Stimulated activated CD4-positive, alpha-beta T cell treated with anti-CD3 and anti-CD28 coated beads, Interleukin-4, amount 100 ng/mL, for 1 hour (primary cell): ENCODE data around the gene RALGAPB.

Source experiments
- DNase-seq: peaks from one replicate; pipeline ENCODE4 v3.0.0-alpha.2; 2020

RALGAPB gene

DNA sequence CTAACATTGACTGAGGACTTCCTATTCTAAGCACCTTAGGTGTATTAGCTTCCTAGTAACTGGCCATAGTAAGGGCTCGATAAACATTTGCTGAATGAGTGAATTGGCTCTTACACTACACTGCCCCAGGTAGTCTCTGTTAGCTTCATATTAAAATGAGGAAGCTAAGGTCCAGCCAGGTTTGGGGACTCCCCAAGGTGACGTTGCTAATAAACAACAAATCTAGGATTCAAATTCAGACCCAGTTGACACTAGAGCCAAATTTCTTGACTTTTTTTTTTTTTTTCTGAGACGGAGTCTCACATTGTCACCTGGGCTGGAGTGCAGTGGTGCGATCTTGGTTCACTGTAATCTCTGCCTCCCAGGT, 145.2 kb downstream of the RALGAPB start:
- no peak for DNase-seq

DNA sequence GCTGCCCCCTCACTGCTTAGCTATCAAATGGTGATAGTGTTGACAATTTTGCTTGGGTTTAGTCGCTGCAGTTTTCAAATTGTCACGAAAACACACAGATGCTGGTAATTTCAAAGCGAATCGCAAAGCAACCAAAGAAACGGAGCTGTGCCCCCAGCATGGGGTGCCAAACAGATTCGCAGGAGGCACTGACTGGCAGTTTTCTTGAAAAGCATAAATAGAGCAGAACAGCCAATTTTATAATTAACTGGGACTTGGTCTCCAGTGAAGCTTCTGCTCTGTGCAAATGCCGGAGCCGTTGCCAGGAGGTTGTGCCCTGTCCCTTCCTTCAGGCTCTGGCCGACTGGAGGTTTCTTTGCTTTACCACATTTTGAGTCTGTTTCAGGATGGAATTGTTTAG, 147.8 kb downstream of the RALGAPB start:
- no peak for DNase-seq

DNA sequence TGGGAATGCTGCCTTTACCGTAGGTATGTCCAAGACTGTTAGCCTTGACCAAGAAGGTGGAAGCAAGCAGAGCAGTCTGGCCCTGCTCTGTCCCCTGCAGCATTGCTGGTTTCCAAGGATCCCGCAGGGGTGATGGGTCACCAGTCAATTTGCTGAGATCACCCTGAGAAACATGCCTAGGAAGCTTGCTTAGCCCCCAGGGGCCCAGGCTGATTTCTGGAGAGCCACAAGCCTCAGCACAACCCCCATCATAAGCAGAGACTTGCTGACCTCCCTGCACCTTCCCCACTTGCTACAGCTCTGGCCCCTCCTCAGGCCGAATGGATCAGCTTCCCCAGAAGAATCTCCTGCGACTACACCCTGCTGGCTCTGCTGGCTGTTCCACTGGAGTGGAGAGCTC, 150.4 kb downstream of the RALGAPB start:
- no peak for DNase-seq

DNA sequence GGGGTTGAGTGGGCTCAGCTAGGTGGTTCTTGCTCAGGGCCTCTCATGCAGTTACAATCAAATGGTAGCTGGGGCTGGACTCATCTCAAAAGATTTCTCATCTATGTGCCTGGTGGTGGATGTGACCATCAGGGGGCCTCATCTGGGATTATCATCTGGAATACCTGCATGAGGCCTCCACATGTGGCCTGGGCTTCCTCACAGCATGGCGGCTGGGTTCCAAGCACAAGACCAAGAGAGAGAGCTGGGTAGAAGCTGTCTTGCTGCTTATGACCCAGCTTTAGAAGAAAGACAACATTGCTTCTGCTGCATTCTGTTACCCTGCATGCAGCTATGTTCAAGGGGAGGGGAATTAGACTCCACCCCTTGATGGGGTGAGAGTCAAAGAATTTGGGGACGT, 151.4 kb downstream of the RALGAPB start:
- DNase-seq: no peak

DNA sequence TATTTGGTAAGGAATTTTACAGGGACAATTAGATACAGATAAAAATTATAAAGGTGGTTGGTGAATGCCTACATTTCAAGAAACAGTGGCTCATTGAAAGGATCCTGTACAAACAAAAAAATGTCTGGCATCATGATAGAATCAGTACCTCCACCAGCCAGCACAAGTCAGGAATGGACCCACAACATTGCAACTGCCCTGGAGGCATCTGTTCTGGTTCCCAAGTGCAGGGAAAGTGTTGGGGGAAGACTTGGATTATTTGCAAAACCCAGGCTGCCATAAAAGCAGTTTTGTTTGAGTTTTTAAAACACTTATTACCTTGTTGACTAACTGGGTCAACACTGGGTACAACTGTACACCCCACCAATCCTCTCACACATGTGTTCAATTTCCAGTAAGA, 153.3 kb downstream of the RALGAPB start:
- DNase-seq: no peak

DNA sequence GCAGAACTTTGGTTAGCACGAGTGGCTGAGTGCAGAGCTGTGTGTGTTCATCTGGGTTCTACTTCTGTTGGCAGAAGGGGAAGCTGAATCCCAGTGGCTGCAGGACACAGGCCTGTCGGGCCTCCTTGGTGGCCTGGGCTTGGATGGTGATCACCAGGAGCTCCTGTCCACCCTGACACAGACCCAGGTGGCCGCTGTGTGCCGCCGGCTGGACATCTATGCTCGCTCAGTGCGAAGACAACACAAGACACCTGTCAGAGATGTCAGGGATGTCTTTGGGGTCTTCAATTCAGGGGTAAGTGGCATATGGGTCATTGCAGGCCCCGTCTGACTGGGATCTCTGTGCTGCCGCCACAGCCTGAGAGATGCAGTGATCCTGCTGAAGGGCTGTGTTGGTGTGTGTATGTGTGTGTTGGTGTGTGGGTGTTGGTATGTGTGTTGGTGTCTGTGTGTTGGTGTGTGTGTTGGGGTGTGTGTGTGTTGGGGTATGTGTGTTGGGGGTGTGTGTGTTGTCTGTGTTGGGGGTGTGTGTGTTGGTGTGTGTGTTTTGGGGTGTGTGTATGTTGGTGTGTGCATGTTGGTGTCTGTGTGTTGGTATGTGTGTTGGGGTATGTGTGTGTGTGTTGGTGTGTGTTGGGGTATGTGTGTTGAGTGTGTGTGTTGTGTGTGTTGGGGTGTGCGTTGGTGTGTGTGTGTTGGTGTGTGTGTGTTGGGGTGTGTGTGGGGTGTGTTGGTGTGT, 154.4 kb downstream of the RALGAPB start:
- no peak for DNase-seq
